GM18907 (cell line): ENCODE results near the gene C1orf94.

Experiments used
- ATAC-seq: cut with Tn5 transposase; IDR thresholded peaks from one replicate; pipeline ENCODE4 v1.9.1; 2021; ENCODE audit warnings: mild to moderate bottlenecking, moderate library complexity; ENCODE audit not compliant: unreplicated experiment

Gene C1orf94

DNA sequence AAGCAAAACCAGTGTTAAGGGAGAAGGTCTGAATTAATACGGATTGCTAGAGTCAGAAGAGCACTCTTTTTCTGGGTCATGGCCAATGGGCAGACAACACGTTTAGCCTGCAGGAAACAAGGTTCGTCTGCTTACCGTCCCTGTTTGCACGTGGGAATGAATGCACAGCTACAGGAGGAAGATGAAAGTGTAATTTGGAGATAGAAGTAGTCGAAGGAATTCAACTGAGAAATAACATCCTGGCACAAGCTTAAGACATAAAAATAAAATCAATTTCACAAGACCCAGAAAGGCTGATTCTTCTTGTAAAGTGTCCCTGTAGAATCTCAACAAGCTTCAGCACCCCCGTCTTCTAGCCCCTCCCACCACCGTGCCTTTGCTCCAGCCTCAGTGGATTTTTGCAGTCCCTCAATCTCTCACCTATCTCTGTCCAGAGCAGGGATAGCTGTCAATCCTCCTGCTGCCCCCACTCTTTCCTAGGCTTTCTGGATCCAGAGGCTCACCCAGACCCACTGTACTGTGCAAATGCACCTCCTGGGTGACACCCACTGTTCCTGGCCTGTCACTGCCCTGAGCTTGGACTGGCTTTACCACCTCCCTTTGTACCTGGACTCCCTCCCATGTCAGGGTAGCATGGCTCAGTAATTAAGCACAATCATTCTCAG lies 60.6 kb downstream of the C1orf94 start:
- ATAC-seq: no peak

DNA sequence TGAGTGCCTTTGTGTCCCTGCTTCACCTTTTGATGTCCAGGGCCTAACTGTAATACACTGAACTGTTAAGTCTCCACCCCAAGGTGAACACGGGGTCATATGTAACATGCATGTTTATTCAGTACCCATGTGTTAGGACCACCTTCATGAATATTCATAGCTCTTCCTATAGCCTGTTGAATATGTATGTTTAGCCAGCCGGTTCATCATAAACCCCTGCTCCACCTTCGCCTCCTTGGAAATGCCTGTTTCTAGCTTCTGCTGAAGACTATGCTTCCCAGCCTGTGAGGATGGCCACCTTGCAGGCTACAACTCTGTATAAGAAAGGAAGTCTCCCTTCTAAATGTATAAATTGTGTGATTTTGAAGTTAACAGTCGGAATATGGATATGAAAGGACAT lies 69.3 kb downstream of the C1orf94 start:
- ATAC-seq: no peak

DNA sequence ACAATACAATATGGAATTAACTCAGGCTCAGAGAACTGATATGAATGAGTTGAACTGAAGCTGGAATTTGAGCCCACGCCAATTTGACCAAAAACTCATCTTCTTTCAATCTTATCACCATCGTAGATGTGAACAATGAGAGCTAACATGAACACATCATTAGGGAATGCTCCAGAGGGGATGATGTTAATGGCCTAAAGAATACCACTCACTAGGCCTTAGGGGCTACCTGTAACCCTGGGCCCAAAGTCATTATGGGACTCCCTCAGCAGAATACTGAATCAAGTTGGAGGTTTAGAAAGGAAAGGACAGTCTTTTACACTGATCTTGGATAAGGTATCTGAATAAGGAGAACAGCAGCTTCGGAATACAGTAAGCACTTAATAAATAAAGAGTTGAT lies 73.6 kb downstream of the C1orf94 start:
- no peak for ATAC-seq

- no peak for ATAC-seq
Measured at GRCh38 chr1:34262023-34262853, 85.5 kb downstream of the C1orf94 start.

- no peak for ATAC-seq
Measured at GRCh38 chr1:34262921-34263320, 86.2 kb downstream of the C1orf94 start.

GRCh38 chr1:34263406-34263805 lies 86.7 kb downstream of the C1orf94 start:
- ATAC-seq: no peak

GRCh38 chr1:34265396-34265795 lies 88.7 kb downstream of the C1orf94 start:
- no peak for ATAC-seq

DNA sequence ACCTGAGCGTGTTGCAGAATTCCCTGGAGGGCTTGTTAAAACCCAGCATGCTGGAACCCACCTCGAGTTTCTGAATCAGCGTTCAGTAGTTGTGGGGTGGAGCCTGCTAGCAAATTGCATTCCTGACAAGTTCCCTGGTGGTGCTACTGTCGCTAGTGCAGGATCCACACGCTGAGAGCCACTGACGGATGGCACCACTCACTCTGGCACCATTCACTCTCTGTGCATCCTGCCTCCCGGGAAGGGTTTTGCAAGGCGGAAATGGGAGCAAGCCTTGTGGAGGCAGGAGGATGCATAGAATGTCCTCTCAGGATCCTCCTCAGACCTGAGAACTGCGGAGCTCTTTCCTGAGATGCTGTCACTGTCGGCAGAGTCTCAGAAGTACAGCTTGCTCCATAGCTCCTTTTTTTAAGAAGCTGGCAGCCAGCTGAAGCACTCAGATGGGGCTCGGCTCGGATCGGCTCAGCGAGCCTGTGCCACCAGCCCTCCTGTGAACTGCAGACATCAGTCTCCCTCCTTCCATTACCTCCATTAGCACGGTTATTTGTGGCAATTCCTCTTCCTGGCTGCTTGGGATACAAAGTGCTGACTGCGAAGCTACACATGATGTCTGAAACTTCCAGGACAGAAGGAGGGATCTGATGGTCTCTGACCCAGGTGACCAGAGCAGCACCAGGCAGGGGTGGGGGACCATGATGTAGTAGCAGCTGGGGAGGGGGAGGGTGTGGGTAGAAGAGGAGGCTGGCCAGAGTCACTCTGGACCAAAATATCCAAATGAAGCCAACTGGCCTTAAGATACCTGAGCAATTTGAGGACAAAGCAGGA lies 89.6 kb downstream of the C1orf94 start:
- ATAC-seq: no peak

- no peak for ATAC-seq
Measured at GRCh38 chr1:34267326-34267725, 90.6 kb downstream of the C1orf94 start.

DNA sequence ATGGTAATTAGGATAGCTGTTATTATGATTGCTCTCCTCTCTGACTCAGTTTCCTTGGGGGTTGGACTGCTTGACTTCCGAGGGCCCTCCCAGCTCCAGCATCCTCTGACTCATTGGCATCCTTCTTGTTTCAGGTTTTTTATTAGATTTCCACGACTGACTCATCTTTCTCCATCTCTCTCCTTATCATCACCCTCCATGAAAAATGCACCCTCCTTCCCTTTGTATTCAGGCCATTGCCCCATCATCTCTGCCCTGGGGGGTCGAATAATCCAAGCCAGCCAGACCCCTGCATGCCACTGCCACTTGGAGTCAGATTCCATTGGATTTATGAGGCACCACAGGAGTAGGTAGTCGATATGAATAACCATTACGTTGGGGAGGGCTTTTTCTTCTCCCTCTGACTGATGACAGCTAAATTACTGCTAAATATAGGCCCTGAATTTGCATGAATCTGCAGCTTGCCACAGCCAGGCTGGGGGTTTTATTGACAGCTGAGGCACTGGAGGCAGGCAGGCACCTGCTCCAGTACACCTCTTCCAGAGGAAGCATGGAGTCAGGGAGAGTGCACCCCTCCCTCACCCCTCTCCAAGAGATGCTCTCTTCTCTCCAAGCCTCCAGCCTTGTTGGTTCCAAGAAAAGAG lies 91.7 kb downstream of the C1orf94 start:
- ATAC-seq: no peak
